HK-2 (cell line): ENCODE results near the gene SHC2.
"Not testable (repeated sequence)": the region's sequence is repeated elsewhere in the genome, so short reads cannot be mapped to it uniquely, and the experiment has no call there.

Experiments
- DNase-seq: peaks from one replicate; pipeline ENCODE4 v3.0.0-alpha.2; 2018; ENCODE audit not compliant: unreplicated experiment

Gene SHC2

GRCh38 chr19:444677-445210 is 16.1 kb downstream of the SHC2 start:
- DNase-seq: no peak

DNA sequence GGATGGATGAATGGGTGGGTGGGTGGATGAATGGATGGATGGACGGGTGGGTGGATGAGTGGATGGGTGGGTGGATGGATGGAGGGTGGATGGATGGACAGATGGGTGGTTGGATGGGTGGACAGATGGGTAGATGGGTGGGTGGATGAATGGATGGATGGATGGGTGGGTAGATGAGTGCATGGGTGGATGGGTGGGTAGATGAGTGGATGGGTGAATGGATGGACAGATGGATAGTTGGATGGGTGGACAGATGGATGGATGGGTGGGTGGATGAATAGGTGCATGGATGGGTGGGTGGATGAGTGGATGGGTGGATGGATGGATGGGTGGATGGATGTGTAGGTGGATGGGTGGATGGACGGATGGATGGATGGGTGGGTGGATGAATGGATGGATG is 17.8 kb downstream of the SHC2 start:
- DNase-seq: no peak

GRCh38 chr19:442085-442484 is 18.7 kb downstream of the SHC2 start:
- no peak for DNase-seq

- DNase-seq: no peak
These were observed 19.5 kb downstream of the SHC2 start for GRCh38 chr19:441213-441836.

- DNase-seq: no peak
These were observed 20.2 kb downstream of the SHC2 start for GRCh38 chr19:440391-441212.

GRCh38 chr19:439167-439900 is 21.5 kb downstream of the SHC2 start:
- no peak for DNase-seq

GRCh38 chr19:438416-438958 is 22.3 kb downstream of the SHC2 start:
- DNase-seq: no peak

DNA sequence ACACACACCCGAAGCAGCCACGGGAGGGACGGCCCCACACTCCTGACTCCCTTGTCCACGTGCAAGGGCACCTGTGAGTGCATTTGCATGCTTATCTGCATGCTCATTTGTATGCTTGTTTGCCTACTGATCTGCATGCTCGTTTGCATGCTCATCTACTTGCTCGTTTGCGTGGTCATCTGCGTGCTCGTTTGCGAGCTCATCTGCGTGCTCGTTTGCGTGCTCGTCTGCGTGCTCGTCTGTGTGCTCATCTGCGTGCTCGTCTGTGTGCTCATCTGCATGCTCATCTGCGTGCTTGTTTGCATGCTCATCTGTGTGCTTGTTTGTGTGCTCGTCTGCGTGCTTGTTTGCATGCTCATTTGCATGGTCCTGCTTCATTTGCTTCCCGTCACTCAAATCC is 23.8 kb downstream of the SHC2 start:
- no peak for DNase-seq

DNA sequence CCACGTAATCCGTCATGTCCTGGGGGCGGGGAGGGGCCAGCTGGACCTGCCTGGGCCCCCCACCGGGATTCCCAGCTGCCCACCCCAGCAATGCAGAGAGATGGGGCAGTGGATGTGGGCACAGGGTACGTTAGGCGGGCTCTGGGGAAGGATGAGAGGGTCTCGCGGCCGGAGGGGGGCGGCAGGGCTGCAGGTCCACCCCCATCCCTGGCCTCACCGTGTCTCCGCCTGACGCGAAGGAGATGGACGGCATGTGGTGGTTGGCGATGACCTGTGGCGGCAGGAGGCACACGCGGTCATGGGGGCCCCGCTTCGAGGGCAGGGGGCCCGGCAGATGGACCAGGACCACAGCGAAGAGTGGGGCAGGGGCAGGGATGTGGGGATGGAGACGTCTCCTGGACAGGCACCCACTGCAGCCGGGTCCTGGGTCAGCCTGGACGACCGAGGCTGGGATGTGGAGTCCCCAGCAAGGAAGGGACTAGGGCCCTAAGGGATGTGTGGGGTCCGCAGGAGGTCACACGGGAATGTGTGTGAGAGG is 24.4 kb downstream of the SHC2 start:
- no peak for DNase-seq

GRCh38 chr19:435707-436412 is 25.0 kb downstream of the SHC2 start:
- DNase-seq: no peak

DNA sequence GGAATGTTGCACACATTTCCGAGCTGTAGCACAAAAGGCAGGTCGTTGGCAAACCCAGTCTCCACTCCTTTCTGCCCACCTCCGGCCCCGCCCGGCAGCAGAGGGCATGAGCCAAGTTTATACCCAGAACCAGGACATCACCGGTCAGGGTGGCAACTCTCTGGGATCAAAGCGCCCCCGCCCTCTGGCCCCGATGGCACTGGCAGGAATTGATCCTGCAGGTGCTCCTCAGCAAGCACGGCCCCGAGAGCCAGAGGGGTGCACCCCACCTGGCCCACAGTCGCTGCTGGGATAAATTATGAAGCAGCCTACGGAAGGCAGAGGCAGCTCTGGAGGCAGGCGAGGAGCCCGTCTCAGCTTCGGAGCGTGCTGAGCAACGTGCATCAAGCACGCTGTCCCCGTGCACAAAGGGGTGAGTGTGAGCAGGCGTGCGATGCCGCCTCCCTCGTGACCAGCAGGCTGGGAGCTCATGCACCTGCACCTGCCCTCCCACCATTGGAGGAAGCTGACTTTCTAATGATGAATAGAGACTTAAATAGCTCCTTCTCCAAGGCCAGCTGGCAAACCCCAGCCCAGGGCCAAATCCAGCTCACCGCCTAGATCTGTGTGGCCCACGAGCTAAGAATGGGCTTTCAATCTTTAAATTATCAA is 25.7 kb downstream of the SHC2 start:
- no peak for DNase-seq

DNA sequence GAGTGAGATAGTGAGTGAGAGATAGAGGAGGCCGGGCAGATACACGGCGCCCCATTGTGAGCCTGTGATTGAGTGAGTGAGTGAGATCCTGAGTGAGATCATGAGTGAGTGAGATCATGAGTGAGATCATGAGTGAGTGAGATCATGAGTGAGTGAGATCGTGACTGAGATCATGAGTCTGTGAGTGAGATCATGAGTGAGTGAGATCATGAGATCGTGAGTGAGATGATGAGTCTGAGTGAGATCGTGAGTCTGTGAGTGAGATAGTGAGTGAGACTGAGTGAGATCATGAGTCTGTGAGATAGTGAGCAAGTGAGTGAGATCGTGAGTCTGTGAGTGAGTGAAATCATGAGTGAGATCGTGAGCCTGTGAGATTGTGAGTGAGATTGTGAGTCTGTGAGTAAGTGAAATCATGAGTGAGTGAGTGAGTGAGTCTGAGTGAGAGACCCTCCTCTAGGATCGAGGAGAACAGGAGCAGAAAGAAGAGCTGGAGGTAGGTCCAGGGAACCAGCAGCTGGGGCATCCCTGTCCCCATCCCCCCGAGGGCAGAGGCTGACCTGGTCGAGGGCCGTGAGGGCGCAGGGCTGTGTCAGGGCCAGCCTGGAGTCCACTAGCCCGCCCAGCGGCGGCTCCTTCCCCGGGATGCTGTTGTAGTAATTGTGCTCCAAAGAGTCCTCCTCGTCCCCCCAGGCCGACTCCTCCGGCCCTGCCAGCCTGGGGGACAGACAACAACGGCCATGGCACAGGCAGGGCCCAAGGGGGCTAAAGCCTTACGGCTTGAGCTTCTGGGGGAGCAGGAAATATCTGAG is 26.5 kb downstream of the SHC2 start:
- DNase-seq: no peak

- no peak for DNase-seq
These were observed 30.1 kb downstream of the SHC2 start for GRCh38 chr19:430701-431100.

- DNase-seq: no peak
These were observed 32.7 kb downstream of the SHC2 start for GRCh38 chr19:428149-428548.

- not testable (repeated sequence) for DNase-seq
These were observed 33.2 kb downstream of the SHC2 start for GRCh38 chr19:427675-428074.

DNA sequence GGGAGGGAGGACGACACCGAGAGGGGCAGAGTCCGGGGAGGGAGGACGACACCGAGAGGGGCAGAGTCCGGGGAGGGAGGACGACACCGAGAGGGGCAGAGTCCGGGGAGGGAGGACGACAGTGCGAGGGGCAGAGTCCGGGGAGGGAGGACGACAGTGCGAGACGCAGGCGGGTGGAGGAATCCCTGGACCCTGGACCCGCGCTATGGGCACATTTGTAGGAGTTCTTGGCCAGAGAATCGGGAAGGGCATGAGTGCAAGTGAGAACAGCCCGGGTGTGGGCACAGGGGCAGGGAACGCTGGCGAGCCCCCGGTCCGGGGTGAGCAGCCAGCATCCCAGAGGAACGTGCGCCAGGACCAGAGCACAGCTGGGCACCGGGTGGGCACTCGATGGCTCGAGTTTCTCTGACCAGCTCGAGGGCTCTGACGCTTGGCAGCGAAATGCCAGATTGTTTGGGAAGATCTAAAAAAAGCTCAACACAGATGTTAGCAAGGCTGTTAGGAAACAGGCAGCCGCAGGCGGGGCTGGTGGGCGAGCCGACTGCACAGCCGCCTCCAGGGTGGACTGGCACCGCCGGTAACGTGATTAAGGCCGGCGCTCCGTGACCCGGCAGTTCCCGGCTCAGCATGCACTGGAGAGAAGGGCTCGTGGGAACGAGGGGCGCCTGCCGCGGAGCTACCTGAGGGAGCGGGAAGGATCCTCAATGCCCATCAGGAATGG is 33.9 kb downstream of the SHC2 start:
- no peak for DNase-seq

DNA sequence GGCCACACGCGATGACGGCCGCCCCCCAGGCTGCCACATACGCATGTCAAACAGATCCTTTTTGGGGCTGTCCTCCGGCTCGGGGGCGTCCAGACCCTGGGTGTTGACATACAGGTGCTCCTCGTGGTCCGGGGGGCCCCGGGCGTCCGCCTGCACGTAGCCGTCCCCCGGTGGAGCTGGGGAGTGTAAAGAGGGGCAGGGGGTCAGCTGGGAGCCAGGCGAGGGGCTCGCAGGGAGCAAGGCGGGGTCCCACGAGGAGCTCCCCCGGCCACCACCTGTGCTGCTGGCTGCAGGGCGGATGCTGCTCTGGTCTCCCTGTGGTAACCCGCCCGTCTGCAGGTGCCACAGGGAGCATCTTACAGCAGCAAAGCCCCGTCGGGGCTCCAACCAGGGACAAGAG is 35.8 kb downstream of the SHC2 start:
- no peak for DNase-seq

- DNase-seq: no peak
These were observed 36.3 kb downstream of the SHC2 start for GRCh38 chr19:424546-424945.
